SK-MEL-5 (cell line): Measurements from ENCODE around the gene C15orf39. TPM values are rescaled to one million over a fixed set of nuclear protein-coding genes. Genes with fewer than 3 reads are reported as not detected.
"Not testable (repeated sequence)": the region's sequence is repeated elsewhere in the genome, so short reads cannot be mapped to it uniquely, and the experiment has no call there.

Experiments
- DNase-seq: peaks from one replicate; pipeline ENCODE4 v3.0.0-alpha.2; 2016; ENCODE audit warnings: low read depth, low spot score
- in situ Hi-C: cut with HindIII; loops from 2 replicates; pipeline ENCODE4 v1.10.0; 2016; ENCODE audit warnings: low sequenced_read_pairs, high pct_unique_total_duplicates, low pct_unique_long_range_greater_than_20kb
- total RNA-seq: library from RNA; depleted of rRNA; stranded (reverse); fragments of >200 nt; shearing (Covaris generic); gene quantifications from 2 replicates; pipeline ENCODE4 v1.2.3, GENCODE V29; 2014

Gene C15orf39
- total RNA-seq, 1 experiment from 2014 or later = 10.1 TPM

- DNase-seq, in situ Hi-C loops: not testable (repeated sequence)
Observed at GRCh38 chr15:75219507-75219929, 17.8 kb downstream of the C15orf39 start.

GRCh38 chr15:75223688-75224087, 22.0 kb downstream of the C15orf39 start:
- DNase-seq = no peak
- in situ Hi-C loops = no loop called here

GRCh38 chr15:75224281-75224680, 22.6 kb downstream of the C15orf39 start:
- in situ Hi-C loops = no loop called here
- DNase-seq = no peak

GRCh38 chr15:75225102-75225836, 23.6 kb downstream of the C15orf39 start:
- in situ Hi-C loops, DNase-seq: not testable (repeated sequence)

- in situ Hi-C loops = no loop called here
Observed at GRCh38 chr15:75225951-75226732, 24.5 kb downstream of the C15orf39 start.

GRCh38 chr15:75227112-75227511, 25.4 kb downstream of the C15orf39 start:
- DNase-seq, in situ Hi-C loops: not testable (repeated sequence)

More at GRCh38 chr15:75225951-75226732, 24.5 kb downstream of the C15orf39 start:
- no peak for DNase-seq

- in situ Hi-C loops = no loop called here
Observed at GRCh38 chr15:75227663-75228280, 26.1 kb downstream of the C15orf39 start.

GRCh38 chr15:75228787-75229186, 27.1 kb downstream of the C15orf39 start:
- in situ Hi-C loops = no loop called here

More at GRCh38 chr15:75227663-75228280, 26.1 kb downstream of the C15orf39 start:
- no peak for DNase-seq

GRCh38 chr15:75229191-75230015, 27.7 kb downstream of the C15orf39 start:
- in situ Hi-C loops = no loop called here
- DNase-seq = no peak

More at GRCh38 chr15:75228787-75229186, 27.1 kb downstream of the C15orf39 start:
- no peak for DNase-seq

- DNase-seq = no peak
- in situ Hi-C loops = no loop called here
Observed at GRCh38 chr15:75230016-75230343, 28.3 kb downstream of the C15orf39 start.

GRCh38 chr15:75230551-75231371, 29.1 kb downstream of the C15orf39 start:
- no peak for DNase-seq
- in situ Hi-C loops = no loop called here

GRCh38 chr15:75231836-75232235, 30.2 kb downstream of the C15orf39 start:
- DNase-seq = no peak
- in situ Hi-C loops = no loop called here

- DNase-seq = no peak
- in situ Hi-C loops = no loop called here
Observed at GRCh38 chr15:75232252-75232813, 30.7 kb downstream of the C15orf39 start.

- in situ Hi-C loops = no loop called here
- no peak for DNase-seq
Observed at GRCh38 chr15:75232826-75233503, 31.3 kb downstream of the C15orf39 start.

- in situ Hi-C loops = no loop called here
- no peak for DNase-seq
Observed at GRCh38 chr15:75233504-75234190, 32.0 kb downstream of the C15orf39 start.
